HCT116 (cell line): ENCODE data around the gene TRIM62. TPM values are rescaled to one million over a fixed set of nuclear protein-coding genes. Genes with fewer than 3 reads are reported as not detected.

Experiments used
- ATAC-seq: fragments of 200-7000 bp; cut with Tn5 transposase; 2 replicates; pipeline ENCODE4 v1.9.1; 2020; ENCODE audit warnings: mild to moderate bottlenecking, moderate library complexity
- BruUV-seq: library from RNA; stranded (reverse); fragments of 400-500 nt; replicated peaks from 2 replicates; lab custom pipeline; 2021; lab: Mats Ljungman, UMichigan
- CTCF ChIA-PET: fragments of 300-600 bp; sonication (Branson Sonifier 250); formaldehyde crosslinking; loops from one replicate; lab custom pipeline; 2021; ENCODE audit warnings: antibody characterized with exemption; lab: Charles Lee
- POLR2A ChIA-PET: fragments of 300-600, 350-600 bp; sonication (Branson Sonifier 250); formaldehyde crosslinking; loops from one replicate; lab custom pipeline; 2021; ENCODE audit warnings: antibody characterized with exemption; lab: Charles Lee
- RAD21 ChIA-PET, 2 experiments: fragments of 300-600 bp; sonication (Branson Sonifier 250); formaldehyde crosslinking; loops; one replicate each; lab custom pipeline; 2023; ENCODE audit warnings: low total read pairs in 2 of 2; ENCODE audit not compliant: uncharacterized antibody in 2 of 2, unreplicated experiment in 2 of 2, low non-redundant PET in 1 of 2; lab: Charles Lee
- DNase-seq: peaks from one replicate; pipeline ENCODE4 v3.0.0-alpha.2; 2010; ENCODE audit warnings: low read depth, low spot score
- H2AFZ ChIP-seq: fragments of 200-600 bp; shearing (Covaris generic), sonication (generic); 2 replicates; pipeline ENCODE4 v1.6.1; 2017; ENCODE audit warnings: low read depth, mixed run types, mixed read lengths, antibody characterized with exemption, low read length; ENCODE audit not compliant: poor library complexity, severe bottlenecking
- H3K27ac ChIP-seq: 2 replicates; pipeline ENCODE4 v1.5.1; 2012; ENCODE audit warnings: low read depth, low read length
- H3K27me3 ChIP-seq: fragments of 200-600 bp; sonication (generic); 2 replicates; pipeline ENCODE4 v1.6.1; 2016; ENCODE audit warnings: mixed run types, low read length, mixed read lengths; ENCODE audit not compliant: insufficient read depth
- H3K36me3 ChIP-seq, 2 experiments: fragments of 200-500 bp in 1 of 2; fragments of 200-600 bp in 1 of 2; sonication (Bioruptor generic) in 1 of 2; sonication (generic) in 1 of 2; 2 replicates each; pipeline versions ENCODE4 v1.5.1 to v1.6.1; 2014 to 2016; ENCODE audit warnings: low read length in 2 of 2, inconsistent platforms in 1 of 2, mixed read lengths in 1 of 2, mixed run types in 1 of 2; ENCODE audit not compliant: insufficient read depth in 2 of 2, control insufficient read depth in 1 of 2
- H3K4me1 ChIP-seq, 2 experiments: fragments of 200-600 bp in 1 of 2; sonication (generic) in 1 of 2; 2 replicates each; pipeline versions ENCODE4 v1.5.1 to v1.6.1; 2012 to 2017; ENCODE audit warnings: low read length in 2 of 2, inconsistent platforms in 1 of 2, mild to moderate bottlenecking in 1 of 2, mixed read lengths in 1 of 2, mixed run types in 1 of 2, moderate library complexity in 1 of 2; ENCODE audit not compliant: insufficient read depth in 2 of 2, control insufficient read depth in 1 of 2
- H3K4me2 ChIP-seq: fragments of 200-600 bp; sonication (generic); 2 replicates; pipeline ENCODE4 v1.6.1; 2017; ENCODE audit warnings: mixed run types, low read length, mixed read lengths
- H3K4me3 ChIP-seq, 2 experiments: fragments of 200-600 bp in 1 of 2; sonication (generic) in 1 of 2; replicated peaks in 1 of 2; 2 replicates each; pipeline ENCODE4 v1.5.1; 2011 to 2016; ENCODE audit warnings: low read length in 2 of 2, control low read depth in 1 of 2, low read depth in 1 of 2, mild to moderate bottlenecking in 1 of 2, mixed read lengths in 1 of 2, mixed run types in 1 of 2
- H3K79me2 ChIP-seq: fragments of 200-600 bp; sonication (generic); 2 replicates; pipeline ENCODE4 v1.6.1; 2017; ENCODE audit warnings: mild to moderate bottlenecking, mixed run types, low read length, moderate library complexity, mixed read lengths; ENCODE audit not compliant: insufficient read depth
- H3K9ac ChIP-seq: fragments of 200-600 bp; sonication (generic); 2 replicates; pipeline ENCODE4 v1.6.1; 2016; ENCODE audit warnings: low read length, mixed read lengths
- H3K9me2 ChIP-seq: fragments of 200-600 bp; sonication (generic), shearing (Covaris generic); 2 replicates; pipeline ENCODE4 v1.6.1; 2017; ENCODE audit warnings: mixed run types, mild to moderate bottlenecking, moderate library complexity; ENCODE audit not compliant: insufficient read depth
- H3K9me3 ChIP-seq, 2 experiments: fragments of 200-500 bp in 1 of 2; fragments of 200-600 bp in 1 of 2; sonication (Bioruptor generic) in 1 of 2; sonication (generic) in 1 of 2; 2 replicates each; pipeline ENCODE4 v1.6.1; 2014 to 2017; ENCODE audit warnings: low read length in 2 of 2, mixed read lengths in 2 of 2, inconsistent platforms in 1 of 2, low read depth in 1 of 2, mild to moderate bottlenecking in 1 of 2, mixed run types in 1 of 2, moderate library complexity in 1 of 2; ENCODE audit not compliant: control insufficient read depth in 1 of 2, insufficient read depth in 1 of 2
- H4K20me1 ChIP-seq: fragments of 200-600 bp; sonication (generic), shearing (Covaris generic); 2 replicates; pipeline ENCODE4 v1.6.1; 2017; ENCODE audit warnings: mixed run types, mild to moderate bottlenecking, moderate library complexity; ENCODE audit not compliant: insufficient read depth
- CBX3 ChIP-seq: IDR thresholded peaks from 2 replicates; pipeline ENCODE4 v1.6.1; 2012; ENCODE audit warnings: low read depth
- ELF1 ChIP-seq: IDR thresholded peaks from 2 replicates; pipeline ENCODE4 v1.6.1; 2012; ENCODE audit warnings: low read depth, borderline replicate concordance
- EZH2phosphoT487 ChIP-seq: fragments of 200-600 bp; IDR thresholded peaks from 2 replicates; pipeline ENCODE4 v1.6.1; 2018; ENCODE audit warnings: antibody characterized with exemption, borderline replicate concordance
- JUND ChIP-seq: IDR thresholded peaks from 2 replicates; pipeline ENCODE4 v1.6.1; 2012
- POLR2A ChIP-seq: IDR thresholded peaks from 2 replicates; pipeline ENCODE4 v1.7.0; 2011; ENCODE audit warnings: borderline replicate concordance; ENCODE audit not compliant: insufficient read depth, insufficient read length; ENCODE audit errors: extremely low read depth
- RAD21 ChIP-seq: IDR thresholded peaks from 2 replicates; pipeline ENCODE4 v1.6.1; 2012; ENCODE audit warnings: low read depth, mild to moderate bottlenecking
- ZFX ChIP-seq: fragments of 450-650 bp; IDR thresholded peaks from 2 replicates; pipeline ENCODE4 v1.6.1; 2017
- ZNF274 ChIP-seq: fragments of 200-500 bp; sonication (Bioruptor generic); IDR thresholded peaks from 2 replicates; pipeline ENCODE4 v1.6.1; 2014; ENCODE audit warnings: mild to moderate bottlenecking, low read depth, low read length, inconsistent platforms
- intact Hi-C: fragments of 100-400 bp; cut with micrococcal nuclease; formaldehyde crosslinking; loops from 2 replicates; pipeline ENCODE4 v1.10.0; 2022
- total RNA-seq: library from RNA; stranded (reverse); gene quantifications from one replicate; pipeline ENCODE4 v1.2.1, GENCODE V29; 2021; ENCODE audit not compliant: unreplicated experiment
- TF ChIP-seq, protein P1 (sequence below): IDR thresholded peaks from 2 replicates; pipeline ENCODE4 v1.6.1; 2011; ENCODE audit warnings: mild to moderate bottlenecking, low read length, moderate library complexity; ENCODE audit not compliant: insufficient replicate concordance; ENCODE audit errors: extremely low read depth

The TRIM62 gene
- total RNA-seq, 1 experiment from 2014 or later = 6.5 TPM

DNA sequence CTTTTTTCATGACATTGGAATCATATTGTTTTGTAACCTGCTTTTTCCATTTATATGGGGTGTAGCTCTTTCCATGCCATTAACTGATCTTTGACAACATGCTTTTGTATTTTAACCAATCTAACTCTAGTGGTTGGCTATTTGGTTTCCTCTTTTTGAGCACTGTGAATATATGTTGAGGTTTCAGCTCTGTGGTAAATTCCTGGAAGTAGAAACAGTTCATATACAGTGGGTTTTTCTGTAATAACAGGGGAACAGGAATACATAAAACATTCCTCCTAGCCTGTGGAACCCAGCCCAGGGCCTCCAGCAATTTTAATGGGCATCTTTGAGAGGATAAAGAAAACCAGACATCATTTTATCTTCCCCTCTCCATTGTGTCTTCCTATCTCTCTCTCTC is 83.5 kb downstream of the TRIM62 start:
- RAD21 ChIA-PET = no interaction called here
- DNase-seq = no peak
- Histone ChIP-seq H3K9me2 (no peaks in the 10 kb centered on the region), H4K20me1 (no peaks in the 10 kb centered on the region), H2AFZ (no peak overlapping the region), H3K4me3 (no peak overlapping the region), H3K4me2 (0 out of 2 replicates have a peak overlapping the region, but pooled peaks have one; percentile 75), H3K36me3 (no peaks in the 10 kb centered on the region)
- no TSS peak for BruUV-seq
- intact Hi-C loops = loop anchor here (5.0 to 10.0 kb wide), 4 partner anchors 256 to 514 kb away; partner anchors contain the start of gene ZSCAN20
- TF ChIP-seq RAD21 (no peak), ZFX (no peak), EZH2phosphoT487 (no peak), ELF1 (no peak), ZNF274 (no peak), JUND (no peak)
- TF ChIP-seq, protein P1, sequence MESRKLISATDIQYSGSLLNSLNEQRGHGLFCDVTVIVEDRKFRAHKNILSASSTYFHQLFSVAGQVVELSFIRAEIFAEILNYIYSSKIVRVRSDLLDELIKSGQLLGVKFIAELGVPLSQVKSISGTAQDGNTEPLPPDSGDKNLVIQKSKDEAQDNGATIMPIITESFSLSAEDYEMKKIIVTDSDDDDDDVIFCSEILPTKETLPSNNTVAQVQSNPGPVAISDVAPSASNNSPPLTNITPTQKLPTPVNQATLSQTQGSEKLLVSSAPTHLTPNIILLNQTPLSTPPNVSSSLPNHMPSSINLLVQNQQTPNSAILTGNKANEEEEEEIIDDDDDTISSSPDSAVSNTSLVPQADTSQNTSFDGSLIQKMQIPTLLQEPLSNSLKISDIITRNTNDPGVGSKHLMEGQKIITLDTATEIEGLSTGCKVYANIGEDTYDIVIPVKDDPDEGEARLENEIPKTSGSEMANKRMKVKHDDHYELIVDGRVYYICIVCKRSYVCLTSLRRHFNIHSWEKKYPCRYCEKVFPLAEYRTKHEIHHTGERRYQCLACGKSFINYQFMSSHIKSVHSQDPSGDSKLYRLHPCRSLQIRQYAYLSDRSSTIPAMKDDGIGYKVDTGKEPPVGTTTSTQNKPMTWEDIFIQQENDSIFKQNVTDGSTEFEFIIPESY = no peak
- TF ChIP-seq, all 23 proteins: peak for 0
- H3K27ac ChIP-seq = peak overlapping the region; percentile 78
- no peaks in the 10 kb centered on the region for H3K27me3 ChIP-seq
- no peak for ATAC-seq
- H3K9me3 ChIP-seq = no peaks in the 10 kb centered on the region
- H3K9ac ChIP-seq = no peak overlapping the region
- H3K79me2 ChIP-seq = no peaks in the 10 kb centered on the region
- CTCF ChIA-PET = no interaction called here
- POLR2A ChIA-PET = no interaction called here
- peaks cover 26 to 49% of the 10 kb centered on the region in 2 experiments for H3K4me1 ChIP-seq

- ATAC-seq (no peak), DNase-seq (no peak)
- POLR2A ChIA-PET = no interaction called here
- Histone ChIP-seq H3K9ac (no peak overlapping the region), H3K36me3 (no peaks in the 10 kb centered on the region), H2AFZ (no peak overlapping the region), H3K9me2 (no peaks in the 10 kb centered on the region), H3K27ac (no peak overlapping the region), H4K20me1 (no peaks in the 10 kb centered on the region), H3K79me2 (no peaks in the 10 kb centered on the region), H3K4me3 (no peak overlapping the region), H3K4me1 (peaks cover 26 to 49% of the 10 kb centered on the region in 2 experiments), H3K4me2 (no peak overlapping the region), H3K9me3 (no peaks in the 10 kb centered on the region), H3K27me3 (no peaks in the 10 kb centered on the region)
- BruUV-seq = no TSS peak
- RAD21 ChIA-PET = no interaction called here
- intact Hi-C loops = loop anchor here (5.0 to 10.0 kb wide), 4 partner anchors 257 to 515 kb away; partner anchors contain the start of gene ZSCAN20
- no peak for TF ChIP-seq EZH2phosphoT487
- no peak for TF ChIP-seq CBX3
- TF ChIP-seq POLR2A = no peak
- CTCF ChIA-PET = no interaction called here
Measured at GRCh38 chr1:33097762-33098161, 84.1 kb downstream of the TRIM62 start.
